DMS153 (cell line): ENCODE data around the gene YKT6.

Experiments used
- DNase-seq: peaks from one replicate; lab custom pipeline; 2025; lab: John Stamatoyannopoulos, UW

Gene YKT6

GRCh38 chr7:44218418-44219201 lies 17.8 kb downstream of the YKT6 start:
- DNase-seq: no peak

GRCh38 chr7:44219371-44220045 lies 18.7 kb downstream of the YKT6 start:
- no peak for DNase-seq

- no peak for DNase-seq
Measured at GRCh38 chr7:44220046-44220357, 19.2 kb downstream of the YKT6 start.

GRCh38 chr7:44220358-44221112 lies 19.8 kb downstream of the YKT6 start:
- DNase-seq: no peak

- no peak for DNase-seq
Measured at GRCh38 chr7:44221231-44221791, 20.5 kb downstream of the YKT6 start.

- no peak for DNase-seq
Measured at GRCh38 chr7:44222074-44222473, 21.3 kb downstream of the YKT6 start.

GRCh38 chr7:44222776-44223261 lies 22.0 kb downstream of the YKT6 start:
- no peak for DNase-seq

GRCh38 chr7:44223362-44224079 lies 22.7 kb downstream of the YKT6 start:
- no peak for DNase-seq

- peak; percentile 55 for DNase-seq
Measured at GRCh38 chr7:44224080-44224973, 23.5 kb downstream of the YKT6 start.

- DNase-seq: no peak
Measured at GRCh38 chr7:44224974-44225565, 24.3 kb downstream of the YKT6 start.

- DNase-seq: no peak
Measured at GRCh38 chr7:44225566-44226395, 25.0 kb downstream of the YKT6 start.

GRCh38 chr7:44226396-44226753 lies 25.6 kb downstream of the YKT6 start:
- no peak for DNase-seq

GRCh38 chr7:44227911-44228310 lies 27.1 kb downstream of the YKT6 start:
- no peak for DNase-seq

- DNase-seq: no peak
Measured at GRCh38 chr7:44228571-44229350, 28.0 kb downstream of the YKT6 start.

- DNase-seq: no peak
Measured at GRCh38 chr7:44229546-44230105, 28.8 kb downstream of the YKT6 start.

GRCh38 chr7:44230286-44230685 lies 29.5 kb downstream of the YKT6 start:
- no peak for DNase-seq

GRCh38 chr7:44231088-44231487 lies 30.3 kb downstream of the YKT6 start:
- no peak for DNase-seq

GRCh38 chr7:44232396-44232795 lies 31.6 kb downstream of the YKT6 start:
- no peak for DNase-seq
